HG03469 (cell line): ENCODE measurements around the gene GSTT2B.
"Not testable (repeated sequence)": the region's sequence is repeated elsewhere in the genome, so short reads cannot be mapped to it uniquely, and the experiment has no call there.

Experiments used
- ATAC-seq: cut with Tn5 transposase; IDR thresholded peaks from one replicate; pipeline ENCODE4 v1.9.1; 2021; ENCODE audit warnings: mild to moderate bottlenecking, moderate library complexity, moderate number of reproducible peaks; ENCODE audit not compliant: unreplicated experiment

GSTT2B gene, protein sequence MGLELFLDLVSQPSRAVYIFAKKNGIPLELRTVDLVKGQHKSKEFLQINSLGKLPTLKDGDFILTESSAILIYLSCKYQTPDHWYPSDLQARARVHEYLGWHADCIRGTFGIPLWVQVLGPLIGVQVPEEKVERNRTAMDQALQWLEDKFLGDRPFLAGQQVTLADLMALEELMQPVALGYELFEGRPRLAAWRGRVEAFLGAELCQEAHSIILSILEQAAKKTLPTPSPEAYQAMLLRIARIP

DNA sequence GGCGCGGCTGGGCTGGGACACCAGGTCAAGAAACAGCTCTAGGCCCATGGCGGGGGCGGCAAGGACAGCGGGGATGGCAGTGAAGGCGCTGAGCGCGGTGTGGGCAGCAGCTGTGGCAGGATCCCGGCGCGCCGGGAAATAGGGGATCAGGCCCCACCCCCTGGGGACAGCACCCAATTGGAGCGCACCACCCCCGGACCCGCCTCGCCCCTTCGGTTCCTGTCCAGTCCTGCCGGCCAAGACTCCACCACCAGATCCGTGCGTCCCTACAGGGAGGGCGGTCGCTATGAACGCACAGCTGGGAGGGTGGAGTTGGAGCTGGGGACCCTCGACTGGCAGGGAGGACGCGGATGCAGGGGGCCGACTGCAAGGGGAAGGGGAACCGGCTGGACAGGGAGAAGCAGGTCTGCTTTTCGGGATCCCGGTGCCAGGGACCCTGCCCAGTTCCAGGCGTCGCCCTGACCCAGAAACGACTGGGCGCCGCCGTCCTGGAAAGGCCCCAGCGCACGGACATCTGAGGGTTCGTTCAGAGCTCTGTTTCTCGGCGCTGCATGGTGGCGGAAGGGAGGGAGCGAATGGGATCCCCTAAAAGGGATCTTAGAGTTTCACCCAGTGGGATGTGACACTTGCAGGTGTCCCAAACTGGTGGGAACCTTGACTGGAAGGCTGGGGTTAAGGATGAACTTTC, at the start of gene GSTT2B:
Gene GSTT2B (minus strand): TSS at position 112 of the 688 bp plus-strand sequence. CDS start 64 bp downstream, at position 48.
- not testable (repeated sequence) for ATAC-seq

DNA sequence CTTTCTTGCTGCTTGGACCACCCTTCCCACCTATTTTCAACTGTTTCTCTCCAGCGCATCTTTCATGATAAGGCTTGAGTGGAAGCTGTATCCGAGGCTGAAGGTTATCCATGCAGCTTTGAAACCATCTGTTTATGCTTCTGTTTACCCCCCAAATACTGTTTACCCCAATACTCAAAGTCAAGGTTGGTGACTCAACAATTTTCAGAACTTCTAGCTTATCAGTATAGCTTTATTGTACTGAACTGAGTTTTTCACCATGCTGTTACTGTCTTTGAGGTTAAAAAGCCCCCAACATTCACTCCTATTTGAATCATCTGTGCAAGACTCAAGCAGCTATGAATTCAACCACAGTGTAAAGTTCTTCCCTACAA, 49.0 kb upstream of the GSTT2B start:
- ATAC-seq = no peak

DNA sequence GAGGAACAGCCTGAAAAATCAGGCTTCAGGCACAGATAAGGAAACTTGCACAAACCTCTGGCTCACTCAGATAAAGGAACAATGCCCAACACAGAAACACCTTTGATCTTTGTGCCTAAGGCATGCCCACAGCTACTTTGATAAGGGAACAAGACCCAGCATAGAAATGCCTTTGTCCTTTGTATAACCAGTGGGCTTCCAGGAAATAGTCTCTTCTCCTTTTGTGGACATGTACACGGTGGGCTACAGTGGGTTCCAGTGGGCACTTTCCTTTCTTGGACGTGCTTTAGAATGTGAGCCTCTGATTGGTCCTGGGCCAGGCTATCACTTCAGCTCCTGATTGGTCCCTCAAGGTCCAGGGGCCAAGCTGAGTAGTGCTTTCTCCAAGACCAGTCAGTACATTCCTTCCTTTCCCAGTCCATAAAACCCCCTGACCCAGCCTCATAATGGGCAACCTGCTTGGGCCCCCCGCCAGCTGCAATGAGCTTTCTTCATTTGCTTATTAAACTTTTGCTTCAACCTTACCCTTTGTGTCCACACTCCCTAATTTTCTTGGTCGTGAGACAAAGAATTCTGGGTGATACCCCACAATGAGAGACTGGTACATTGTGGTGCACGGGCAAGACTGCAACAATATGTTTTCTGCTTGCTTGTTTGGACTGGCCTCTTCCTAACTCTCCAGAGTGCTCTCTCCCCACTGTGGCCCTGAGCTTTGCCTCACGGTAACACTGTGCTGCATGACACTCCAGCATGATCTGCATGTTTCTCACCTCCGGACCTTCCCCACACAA, 48.4 kb upstream of the GSTT2B start:
- ATAC-seq = no peak

DNA sequence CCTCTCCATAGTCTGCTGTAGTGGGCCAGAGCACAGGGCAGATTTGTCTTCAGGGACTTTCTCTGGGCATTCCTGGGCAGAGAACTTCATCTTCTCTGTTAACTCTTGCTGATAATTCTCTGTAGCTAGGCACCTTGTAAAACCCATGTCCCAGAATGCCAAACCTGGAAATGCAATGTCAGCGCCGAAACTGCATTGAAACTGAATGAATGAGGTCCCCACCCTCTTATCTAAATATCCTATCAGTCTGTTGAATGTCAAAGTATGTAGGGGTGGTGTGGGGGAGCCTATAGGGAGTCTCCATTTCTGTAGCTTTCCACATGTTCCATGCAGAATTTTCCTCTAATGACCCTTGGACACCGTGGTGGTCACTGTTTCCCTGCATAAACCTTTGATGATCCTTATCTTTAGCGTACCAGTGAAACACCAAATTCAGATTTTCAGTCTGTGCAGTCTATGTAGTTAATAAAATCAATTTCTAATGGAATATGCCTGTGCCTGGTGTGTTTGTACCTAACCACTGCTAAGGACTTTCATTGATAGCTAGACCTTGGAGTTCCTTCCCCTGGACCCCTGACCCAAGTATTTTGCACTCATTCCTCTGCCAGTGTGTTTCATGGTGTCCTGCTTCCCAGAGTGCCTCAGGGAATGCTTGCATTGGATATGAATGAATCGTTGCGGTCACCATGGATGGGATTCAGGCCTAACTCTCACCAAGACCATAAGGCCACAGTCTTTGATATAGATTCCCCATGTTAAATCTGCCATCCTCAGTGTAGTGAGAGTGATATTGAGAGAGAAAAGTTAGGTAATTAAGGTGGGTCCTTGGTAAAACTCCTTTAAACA, 47.6 kb upstream of the GSTT2B start:
- ATAC-seq = no peak

DNA sequence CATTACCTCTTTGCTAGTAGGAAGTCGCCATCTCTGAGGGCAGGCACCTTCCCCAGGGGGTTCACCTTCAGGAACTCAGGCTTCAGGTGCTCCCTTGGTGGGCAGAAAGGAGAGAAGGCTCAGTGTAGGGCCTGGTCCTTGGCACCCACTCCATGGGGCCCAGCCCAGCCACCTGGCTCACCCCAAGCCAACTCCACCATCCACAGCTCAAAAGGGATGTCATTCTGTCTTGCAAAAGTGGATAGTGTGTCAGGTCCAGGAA, 47.0 kb upstream of the GSTT2B start:
- ATAC-seq = no peak

DNA sequence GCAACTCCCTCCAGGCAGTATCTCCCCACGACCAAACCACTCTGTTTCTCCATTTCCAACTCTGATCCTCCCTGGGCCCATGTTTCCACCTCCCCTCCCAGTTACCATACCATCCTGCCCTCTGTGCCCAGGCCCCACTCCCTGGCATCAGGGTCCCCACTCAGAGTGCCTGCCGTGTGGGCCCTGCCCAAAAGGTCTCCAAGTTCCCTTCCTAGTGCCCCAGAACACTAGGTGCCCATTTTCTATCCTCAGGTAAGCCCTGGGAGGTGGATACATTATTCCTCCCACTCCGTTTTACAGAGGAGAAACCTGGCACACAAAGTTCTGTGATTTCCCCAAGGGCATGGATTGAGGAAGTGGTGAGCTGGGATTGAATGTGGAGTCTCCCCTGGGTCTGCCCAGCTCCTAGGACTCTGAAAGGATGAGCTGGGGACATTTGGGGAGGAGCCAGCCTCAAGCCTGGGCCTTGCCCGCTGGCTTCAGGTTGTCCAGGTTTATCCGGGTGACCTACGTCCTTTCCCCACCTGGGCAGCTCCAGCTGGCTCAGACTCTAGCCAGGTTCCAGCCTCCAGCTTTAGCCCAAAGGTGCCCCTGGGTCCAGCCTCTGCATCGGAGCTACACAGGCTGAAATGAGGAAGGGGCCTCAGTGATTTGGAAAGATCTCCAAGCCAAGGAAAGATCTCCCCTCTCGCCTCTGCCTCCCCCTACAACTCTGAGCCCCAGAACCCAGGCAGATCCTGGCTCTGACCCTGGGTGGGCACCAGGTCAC, 46.4 kb upstream of the GSTT2B start:
- ATAC-seq = no peak

DNA sequence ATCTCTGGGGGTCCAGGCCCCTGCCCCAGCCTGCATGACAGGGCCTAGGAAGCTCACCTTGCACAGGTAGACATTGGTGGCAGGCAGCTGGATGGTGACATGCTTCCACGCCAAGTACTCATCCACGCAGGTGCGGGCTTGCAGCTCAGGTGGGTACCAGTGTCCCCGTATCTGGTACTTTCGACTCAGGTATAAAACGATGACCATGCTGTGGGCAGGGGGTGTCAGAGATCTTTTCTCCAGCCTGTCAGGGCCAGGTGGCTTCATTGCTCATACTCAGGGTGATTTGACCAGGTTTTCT, 45.9 kb upstream of the GSTT2B start:
- no peak for ATAC-seq

DNA sequence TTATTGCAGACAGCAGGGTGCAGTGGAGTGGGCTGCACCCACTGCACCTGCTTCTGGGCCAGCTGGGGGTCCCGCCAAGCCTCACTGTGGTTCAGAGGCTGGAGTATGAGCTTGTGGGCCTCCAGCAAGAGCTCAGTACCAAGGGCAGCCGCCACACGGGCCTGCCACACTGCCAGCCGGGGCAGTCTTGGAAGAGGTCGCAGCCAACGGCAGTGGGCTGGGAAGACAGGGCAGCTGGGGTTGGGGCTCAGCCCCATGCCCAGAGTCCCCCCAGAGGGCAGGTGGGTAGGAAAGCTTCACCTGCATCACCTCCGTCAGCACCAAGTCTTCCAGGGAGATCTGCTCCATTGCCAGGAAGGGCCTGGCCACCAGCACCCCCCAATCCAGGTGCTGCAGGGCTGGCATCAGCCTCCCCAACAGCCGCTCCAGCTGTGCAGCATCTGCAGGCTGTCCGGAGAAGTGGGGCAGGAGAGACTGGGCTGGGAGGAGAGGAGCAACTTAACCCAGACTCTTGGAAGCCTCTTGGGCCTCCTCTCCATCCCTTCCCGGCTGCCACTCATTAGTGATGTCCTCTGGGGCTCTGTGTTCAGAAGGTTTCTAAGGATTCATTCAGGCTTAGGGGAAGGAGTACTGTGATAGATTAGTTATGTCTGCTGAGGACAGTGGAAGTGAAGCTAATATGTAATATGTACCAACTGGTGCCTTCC, 45.4 kb upstream of the GSTT2B start:
- ATAC-seq = no peak

DNA sequence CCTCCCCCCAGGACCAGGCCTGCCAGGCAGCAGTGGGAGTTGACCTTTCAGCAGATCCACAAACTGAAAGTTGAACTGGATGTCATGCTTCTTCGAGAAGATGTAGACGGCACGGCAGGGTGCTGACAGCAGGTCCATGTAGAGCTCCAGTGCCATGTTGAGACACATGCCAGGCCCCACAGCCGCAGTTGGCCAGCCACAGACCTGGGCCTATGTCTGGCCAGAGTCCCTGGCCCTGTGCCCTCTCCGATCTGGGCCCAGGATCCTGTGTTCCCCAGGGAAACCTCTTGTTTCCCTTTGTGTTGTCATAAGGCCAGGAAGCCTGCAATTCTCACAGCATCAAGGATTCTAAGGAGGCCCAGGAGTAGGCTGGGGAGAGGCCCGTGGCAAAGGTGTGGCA, 44.2 kb upstream of the GSTT2B start, which contains the start of gene GSTT4:
Gene GSTT4 (minus strand): TSS at position 253 of the 400 bp plus-strand sequence. CDS start 97 bp downstream, at position 156.
- no peak for ATAC-seq

DNA sequence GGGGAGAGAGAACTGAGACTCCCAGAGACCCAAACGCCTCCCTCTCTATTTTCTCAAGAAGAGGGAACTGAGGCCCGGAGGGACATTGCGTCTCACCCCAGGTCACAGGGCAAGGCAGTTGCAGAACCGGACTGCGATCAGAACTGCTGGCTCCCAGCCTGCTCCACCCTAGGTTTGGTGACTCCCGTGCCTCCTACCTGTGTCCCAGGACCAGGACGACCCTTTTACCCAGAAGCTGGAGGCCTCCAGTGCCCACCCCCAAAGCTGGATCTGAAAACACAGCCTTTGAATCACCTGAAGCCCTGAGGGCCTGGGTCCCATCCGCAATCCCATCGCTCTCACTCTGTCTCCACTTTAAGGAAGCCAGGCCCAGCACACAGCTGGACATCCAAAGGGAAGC, 42.9 kb upstream of the GSTT2B start:
- no peak for ATAC-seq

DNA sequence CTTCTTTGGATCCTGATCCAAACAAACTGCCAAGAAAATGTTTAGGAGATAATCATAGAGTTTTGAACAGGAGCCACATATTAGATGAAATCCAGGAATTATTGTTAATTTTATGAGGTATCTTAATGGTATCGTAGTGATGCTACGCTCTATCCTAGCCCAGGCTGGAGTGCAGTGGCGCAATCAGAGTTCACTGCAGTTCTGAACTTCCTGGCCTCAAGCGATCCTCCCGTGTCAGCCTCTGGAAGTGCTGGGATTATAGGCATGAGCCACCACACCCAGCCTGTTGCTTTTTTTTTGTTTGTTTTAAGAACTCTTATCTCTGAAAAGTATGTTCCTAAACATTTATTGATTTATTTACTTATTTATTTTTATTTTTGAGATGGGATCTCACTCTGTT, 41.9 kb upstream of the GSTT2B start:
- ATAC-seq = no peak

DNA sequence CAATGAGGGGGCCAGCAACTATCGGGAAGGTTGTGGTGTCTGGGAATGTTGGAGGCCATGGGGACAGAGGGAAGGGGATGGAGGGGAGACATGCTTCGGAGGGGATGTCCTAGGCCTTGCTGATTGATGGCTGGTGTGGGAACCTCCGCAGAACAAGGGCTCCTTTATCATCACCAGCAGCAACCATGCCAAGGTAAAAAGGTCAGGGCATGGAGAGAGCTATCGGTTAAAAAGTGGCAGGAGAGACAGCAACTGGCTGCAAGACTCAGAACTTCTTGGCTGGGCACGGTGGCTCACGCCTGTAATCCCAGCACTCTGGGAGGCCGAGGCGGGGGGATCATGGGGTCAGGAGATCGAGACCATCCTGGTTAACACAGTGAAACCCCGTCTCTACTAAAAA, 41.3 kb upstream of the GSTT2B start:
- ATAC-seq = no peak

DNA sequence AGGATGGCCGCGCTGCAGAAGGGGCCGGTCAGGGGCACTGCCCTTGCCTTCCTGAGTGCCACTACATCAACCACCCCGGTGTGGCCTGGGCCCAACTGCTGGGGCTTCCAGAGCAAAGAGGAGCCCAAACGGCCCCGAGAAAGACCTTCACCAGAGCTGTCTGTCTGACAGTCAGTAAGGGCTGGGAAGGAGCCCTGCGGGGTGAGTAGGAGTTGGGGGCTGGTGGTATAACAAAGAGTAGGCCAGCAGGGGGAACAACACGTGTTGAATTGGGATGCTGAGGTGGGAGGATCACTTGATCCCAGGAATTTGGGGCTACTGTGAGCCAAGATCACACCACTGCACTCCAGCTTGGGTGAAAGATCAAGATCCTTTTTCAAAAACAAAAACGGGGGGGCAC, 40.3 kb upstream of the GSTT2B start:
- no peak for ATAC-seq

DNA sequence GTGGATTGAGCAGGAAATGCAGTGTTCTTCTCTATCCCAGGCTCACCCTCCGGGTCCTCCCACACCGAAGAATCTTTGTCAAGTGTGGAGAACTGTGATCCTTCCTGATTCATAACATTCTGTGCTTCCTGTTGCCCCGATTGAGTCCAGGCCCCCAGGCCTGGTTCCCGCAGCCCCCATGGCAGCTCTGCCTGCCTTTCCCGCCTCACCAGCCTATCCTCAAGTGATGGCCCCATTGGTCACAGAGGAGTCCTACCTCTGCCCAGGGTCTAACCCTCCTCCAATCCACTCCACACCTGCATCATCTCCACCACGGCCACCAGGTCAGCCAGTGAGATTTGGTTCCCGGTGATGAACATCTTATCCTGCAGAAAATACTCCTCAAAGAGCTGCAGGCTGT, 38.8 kb upstream of the GSTT2B start:
- not testable (repeated sequence) for ATAC-seq

DNA sequence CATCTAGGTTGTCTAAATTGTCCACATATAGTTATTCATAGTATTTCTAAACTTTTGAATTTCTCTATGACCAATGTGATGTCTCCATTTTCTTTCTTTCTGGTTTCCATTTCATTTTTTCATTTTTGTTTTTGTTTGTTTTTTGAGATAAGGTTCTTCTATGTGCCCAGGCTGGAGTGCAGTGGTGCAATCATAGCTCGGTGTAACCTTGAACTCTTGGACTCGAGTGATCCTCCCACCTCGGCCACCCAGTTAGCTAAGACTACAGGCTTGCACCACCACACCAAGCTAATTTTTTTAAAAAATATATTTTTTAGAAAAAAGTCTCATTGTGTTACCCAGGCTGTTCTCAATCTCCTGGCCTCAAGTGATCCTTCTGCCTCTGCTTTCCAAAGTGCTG, 36.1 kb upstream of the GSTT2B start:
- no peak for ATAC-seq

DNA sequence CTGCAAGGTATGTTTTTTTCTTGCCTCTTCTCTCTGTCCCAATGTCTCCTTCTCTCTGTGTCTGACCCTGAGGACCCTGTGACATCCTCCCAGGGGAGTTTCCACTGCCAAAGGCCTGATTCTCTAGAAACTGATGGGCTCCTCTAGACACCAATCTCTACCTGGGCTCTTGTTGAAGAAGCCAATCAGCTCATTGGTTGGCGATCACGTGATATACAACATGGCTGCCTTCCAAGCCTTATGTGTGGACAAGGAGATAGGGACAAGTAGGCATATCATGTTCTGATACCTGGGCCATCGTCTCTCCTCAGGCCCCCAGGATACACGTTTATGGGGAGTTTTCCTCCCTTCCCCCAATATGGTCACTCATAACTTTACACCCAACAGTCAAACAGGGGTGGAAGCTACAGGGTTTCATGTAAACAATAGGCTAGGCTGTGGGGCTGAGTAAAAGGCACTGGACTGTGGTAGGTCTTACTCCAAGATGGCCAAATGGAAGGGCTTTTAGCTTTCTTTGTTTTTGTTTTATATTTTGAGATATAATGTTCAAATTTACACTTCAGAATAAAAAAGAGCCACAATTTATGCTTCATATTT, 32.7 kb upstream of the GSTT2B start:
- ATAC-seq = not testable (repeated sequence)

DNA sequence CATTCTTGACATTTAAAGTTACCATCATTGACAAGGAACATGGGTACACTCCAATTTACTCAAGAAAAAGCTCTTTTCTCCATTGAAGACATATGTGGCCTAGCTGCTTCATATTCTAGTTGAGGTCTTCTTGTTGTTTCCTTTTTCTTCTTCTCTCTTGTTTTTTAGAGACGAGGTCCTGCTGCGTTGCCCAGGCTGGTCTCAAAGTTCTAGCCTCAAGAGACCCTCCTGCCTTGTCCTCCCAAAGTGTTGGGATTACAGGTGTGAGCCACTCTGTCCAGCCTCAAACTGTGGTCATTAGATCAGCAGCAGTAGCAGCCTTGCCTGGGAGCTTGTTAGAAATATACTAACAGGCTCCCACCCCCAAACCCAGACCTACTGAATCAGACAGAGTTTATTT, 32.1 kb upstream of the GSTT2B start:
- not testable (repeated sequence) for ATAC-seq

DNA sequence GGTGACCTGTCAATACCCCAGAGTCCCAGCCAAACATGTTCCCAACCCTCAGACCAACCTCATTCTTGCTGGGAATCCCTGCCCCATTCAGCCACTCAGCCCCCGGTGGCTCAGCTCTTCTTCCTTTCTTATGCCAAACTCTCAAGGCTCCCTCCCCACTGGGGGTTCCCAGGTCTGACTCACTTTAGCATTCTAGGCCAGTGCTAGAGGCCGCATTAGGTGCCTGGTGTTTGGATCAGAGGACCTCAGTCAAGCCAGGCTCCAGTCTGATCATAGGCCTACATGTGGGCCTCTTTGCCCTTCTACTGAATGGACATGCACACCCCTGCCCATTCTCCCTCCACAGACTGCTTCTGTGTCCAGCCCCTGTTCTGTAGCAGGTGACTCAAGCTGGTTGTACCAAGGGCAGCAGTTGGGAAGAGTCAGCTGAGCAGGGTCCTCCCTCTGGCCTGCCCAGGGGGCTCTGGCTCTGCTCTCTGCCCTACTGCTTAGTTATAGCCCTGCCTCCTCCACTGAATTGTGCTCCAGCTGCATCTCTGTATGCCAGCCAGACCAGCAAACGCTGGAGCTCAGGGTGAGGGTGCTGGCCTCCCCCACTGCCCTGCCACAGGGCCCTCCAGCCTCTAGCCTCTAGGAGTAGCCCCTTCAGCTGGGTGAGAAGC, 28.7 kb upstream of the GSTT2B start:
- ATAC-seq = not testable (repeated sequence)

DNA sequence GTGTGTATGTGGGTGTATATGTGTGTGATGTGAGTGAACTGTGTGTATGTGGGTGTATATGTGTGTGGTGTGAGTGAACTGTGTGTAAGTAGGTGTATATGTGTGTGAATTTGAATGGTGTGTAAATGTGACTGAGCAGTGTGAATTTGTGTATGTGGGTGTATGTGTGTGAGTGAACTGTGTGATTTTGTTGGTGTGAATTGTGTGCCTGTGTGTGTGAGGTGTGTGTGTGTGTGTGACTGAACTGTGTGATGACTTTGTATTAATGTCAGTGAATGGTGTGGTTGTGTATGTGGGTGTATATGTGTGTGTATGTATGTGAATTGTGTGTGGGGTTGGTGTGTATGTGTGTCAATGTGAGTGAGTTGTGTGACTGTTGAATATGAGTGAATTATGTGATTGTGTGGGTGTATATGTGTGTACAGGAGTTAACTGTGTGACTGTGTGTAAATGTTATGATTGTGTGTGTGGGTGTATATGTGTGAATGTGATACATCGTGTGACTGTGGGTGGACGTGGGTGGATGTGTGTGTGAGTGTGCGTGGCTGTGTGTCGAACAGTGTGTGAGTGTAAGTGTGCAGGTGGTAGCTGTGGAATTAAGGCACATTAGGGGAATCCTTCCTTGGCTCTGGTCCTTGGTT, 25.7 kb upstream of the GSTT2B start:
- ATAC-seq = not testable (repeated sequence)
